Keratinocyte (primary cell): ENCODE data around the gene DNAJC13. TPM values are rescaled to one million over a fixed set of nuclear protein-coding genes. Genes with fewer than 3 reads are reported as not detected.
A peak's percentile ranks its signal among the peaks of the same experiment; 100 is the strongest.

Source experiments
- DNase-seq: peaks from one replicate; pipeline ENCODE4 v3.0.0-alpha.2; 2011; ENCODE audit warnings: low read depth, missing footprints, low spot score
- FAIRE-seq: peaks from 2 replicates; lab custom pipeline; 2011; peaks lifted over from hg19 to GRCh38; lab: Jason Lieb, UNC
- H2AFZ ChIP-seq: 2 replicates; pipeline ENCODE4 v1.6.0; 2012; ENCODE audit warnings: low read length, control low read depth, inconsistent platforms; ENCODE audit not compliant: control insufficient read depth
- H3K27ac ChIP-seq: 2 replicates; pipeline ENCODE4 v1.5.1; 2011; ENCODE audit warnings: low read length; ENCODE audit not compliant: control insufficient read depth, insufficient read depth
- H3K27me3 ChIP-seq: 3 replicates; pipeline ENCODE4 v1.6.0; 2011; ENCODE audit warnings: low read length; ENCODE audit not compliant: control insufficient read depth, insufficient read depth; ENCODE audit errors: extremely low read depth
- H3K36me3 ChIP-seq, 2 experiments: 2 replicates in 1 of 2; 3 replicates in 1 of 2; pipeline ENCODE4 v1.5.1; 2011; ENCODE audit warnings: low read length in 2 of 2, mild to moderate bottlenecking in 1 of 2; ENCODE audit not compliant: control insufficient read depth in 2 of 2, insufficient read depth in 2 of 2; ENCODE audit errors: extremely low read depth in 1 of 2
- H3K4me1 ChIP-seq: 3 replicates; pipeline ENCODE4 v1.5.1; 2011; ENCODE audit warnings: low read length; ENCODE audit not compliant: control insufficient read depth, insufficient read depth; ENCODE audit errors: extremely low read depth
- H3K4me2 ChIP-seq: 3 replicates; pipeline ENCODE4 v1.6.0; 2011; ENCODE audit warnings: low read depth, low read length; ENCODE audit not compliant: control insufficient read depth, insufficient read depth; ENCODE audit errors: extremely low read depth
- H3K4me3 ChIP-seq, 3 experiments: fragments of 200-600 bp in 1 of 3; sonication (generic) in 1 of 3; 2 replicates in 2 of 3; 3 replicates in 1 of 3; pipeline ENCODE4 v1.5.1; 2011 to 2016; ENCODE audit warnings: low read length in 3 of 3, mild to moderate bottlenecking in 3 of 3, control low read depth in 2 of 3, inconsistent platforms in 1 of 3, low read depth in 1 of 3, mixed read lengths in 1 of 3, mixed run types in 1 of 3, moderate library complexity in 1 of 3; ENCODE audit not compliant: control insufficient read depth in 2 of 3, insufficient read depth in 2 of 3; ENCODE audit errors: extremely low read depth in 1 of 3
- H3K79me2 ChIP-seq: 2 replicates; pipeline ENCODE4 v1.6.0; 2012; ENCODE audit warnings: low read length; ENCODE audit not compliant: control insufficient read depth, insufficient read depth
- H3K9ac ChIP-seq: 3 replicates; pipeline ENCODE4 v1.6.0; 2011; ENCODE audit warnings: low read length; ENCODE audit not compliant: control insufficient read depth, insufficient read depth; ENCODE audit errors: extremely low read depth
- H3K9me1 ChIP-seq: 3 replicates; pipeline ENCODE4 v1.6.0; 2011; ENCODE audit warnings: low read length; ENCODE audit not compliant: control insufficient read depth, insufficient read depth; ENCODE audit errors: extremely low read depth
- H3K9me3 ChIP-seq: 2 replicates; pipeline ENCODE4 v1.5.1; 2012; ENCODE audit warnings: low read depth, low read length; ENCODE audit not compliant: control insufficient read depth
- H4K20me1 ChIP-seq: 3 replicates; pipeline ENCODE4 v1.6.0; 2011; ENCODE audit warnings: low read length; ENCODE audit not compliant: control insufficient read depth, insufficient read depth; ENCODE audit errors: extremely low read depth
- EZH2 ChIP-seq: IDR thresholded peaks from one replicate; pipeline ENCODE4 v1.6.1; 2012; ENCODE audit warnings: inconsistent platforms, mild to moderate bottlenecking, low read length, moderate library complexity
- dilution Hi-C: fragments of 300-500 bp; cut with MboI; formaldehyde crosslinking; loops from one replicate; pipeline ENCODE4 v1.7.0; 2020; ENCODE audit warnings: low sequenced_read_pairs; ENCODE audit not compliant: extremely low pct_ligation_motif_present
- polyA plus RNA-seq, 5 experiments: library from polyadenylated mRNA; depleted of rRNA in 3 of 5; stranded (reverse) in 3 of 5; stranded (forward) in 1 of 5; unstranded in 1 of 5; fragments of >200 nt; gene quantifications; 1 replicate in 1 of 5; 2 replicates in 3 of 5; 3 replicates in 1 of 5; pipeline versions ENCODE4 v1.2.1 to v1.2.3, GENCODE V29; 2011 to 2012; ENCODE audit warnings: missing spikeins in 2 of 5, low read depth in 1 of 5, low replicate concordance in 1 of 5
- TF ChIP-seq, protein P1 (sequence below), 3 experiments: IDR thresholded peaks in 1 of 3; conservative IDR thresholded peaks in 1 of 3; optimal IDR thresholded peaks in 1 of 3; 2 replicates in 2 of 3; 3 replicates in 1 of 3; pipeline versions ENCODE3 to v1.5.1; 2011; ENCODE audit warnings: low read length in 3 of 3, mild to moderate bottlenecking in 3 of 3, moderate library complexity in 2 of 3, control low read depth in 1 of 3, inconsistent platforms in 1 of 3; ENCODE audit not compliant: insufficient read depth in 2 of 3; ENCODE audit errors: extremely low read depth in 1 of 3

The DNAJC13 gene
- polyA plus RNA-seq, 1 donor (not counting 4 experiments of a cell fraction or from before 2014, with no cell fraction given) = 24.3 TPM

DNA sequence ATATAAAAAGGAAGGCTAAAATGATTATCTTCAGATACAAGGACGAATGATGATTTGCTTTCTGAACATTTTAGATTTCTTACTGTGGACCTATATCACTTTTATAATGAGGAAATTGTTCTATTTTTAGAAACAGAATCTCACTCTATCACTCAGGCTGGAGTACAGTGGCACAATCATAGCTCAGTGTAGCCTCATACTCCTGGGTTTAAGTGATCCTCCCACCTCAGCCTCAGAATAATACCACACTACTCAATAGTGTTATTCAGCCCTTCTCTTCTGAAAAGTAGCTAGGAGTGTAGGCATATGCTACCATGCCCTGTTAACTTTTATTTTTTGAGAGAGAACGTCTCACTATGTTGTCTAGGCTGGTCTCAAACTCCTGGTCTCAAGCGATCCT, 15.8 kb downstream of the DNAJC13 start:
- no peaks in the 10 kb centered on the region for H4K20me1 ChIP-seq
- no peaks in the 10 kb centered on the region for H3K27me3 ChIP-seq
- peaks cover 0 to 3% of the 10 kb centered on the region in 2 experiments for H3K36me3 ChIP-seq
- no peak overlapping the region for H3K4me3 ChIP-seq
- dilution Hi-C loops = no loop called here
- peaks cover 10% of the 10 kb centered on the region for H3K4me1 ChIP-seq
- FAIRE-seq = peak; percentile 67
- H2AFZ ChIP-seq = no peak overlapping the region
- peaks cover 18% of the 10 kb centered on the region for H3K79me2 ChIP-seq
- H3K4me2 ChIP-seq = peak overlapping the region; percentile 41
- peak overlapping the region; percentile 87 for H3K27ac ChIP-seq
- H3K9ac ChIP-seq = no peak overlapping the region
- no peaks in the 10 kb centered on the region for H3K9me3 ChIP-seq
- H3K9me1 ChIP-seq = no peaks in the 10 kb centered on the region
- no peak for TF ChIP-seq EZH2
- TF ChIP-seq, protein P1, sequence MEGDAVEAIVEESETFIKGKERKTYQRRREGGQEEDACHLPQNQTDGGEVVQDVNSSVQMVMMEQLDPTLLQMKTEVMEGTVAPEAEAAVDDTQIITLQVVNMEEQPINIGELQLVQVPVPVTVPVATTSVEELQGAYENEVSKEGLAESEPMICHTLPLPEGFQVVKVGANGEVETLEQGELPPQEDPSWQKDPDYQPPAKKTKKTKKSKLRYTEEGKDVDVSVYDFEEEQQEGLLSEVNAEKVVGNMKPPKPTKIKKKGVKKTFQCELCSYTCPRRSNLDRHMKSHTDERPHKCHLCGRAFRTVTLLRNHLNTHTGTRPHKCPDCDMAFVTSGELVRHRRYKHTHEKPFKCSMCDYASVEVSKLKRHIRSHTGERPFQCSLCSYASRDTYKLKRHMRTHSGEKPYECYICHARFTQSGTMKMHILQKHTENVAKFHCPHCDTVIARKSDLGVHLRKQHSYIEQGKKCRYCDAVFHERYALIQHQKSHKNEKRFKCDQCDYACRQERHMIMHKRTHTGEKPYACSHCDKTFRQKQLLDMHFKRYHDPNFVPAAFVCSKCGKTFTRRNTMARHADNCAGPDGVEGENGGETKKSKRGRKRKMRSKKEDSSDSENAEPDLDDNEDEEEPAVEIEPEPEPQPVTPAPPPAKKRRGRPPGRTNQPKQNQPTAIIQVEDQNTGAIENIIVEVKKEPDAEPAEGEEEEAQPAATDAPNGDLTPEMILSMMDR (optimal IDR thresholded peaks at IDR 0.05 in 1 of 3, IDR thresholded peaks at IDR 0.05 in 1 of 3, conservative IDR thresholded peaks at IDR 0.05 in 1 of 3; ENCODE audit: extremely low read depth in 1 of 3, insufficient read depth in 2 of 3, low read length in 3 of 3) = no peak
- DNase-seq = no peak

DNA sequence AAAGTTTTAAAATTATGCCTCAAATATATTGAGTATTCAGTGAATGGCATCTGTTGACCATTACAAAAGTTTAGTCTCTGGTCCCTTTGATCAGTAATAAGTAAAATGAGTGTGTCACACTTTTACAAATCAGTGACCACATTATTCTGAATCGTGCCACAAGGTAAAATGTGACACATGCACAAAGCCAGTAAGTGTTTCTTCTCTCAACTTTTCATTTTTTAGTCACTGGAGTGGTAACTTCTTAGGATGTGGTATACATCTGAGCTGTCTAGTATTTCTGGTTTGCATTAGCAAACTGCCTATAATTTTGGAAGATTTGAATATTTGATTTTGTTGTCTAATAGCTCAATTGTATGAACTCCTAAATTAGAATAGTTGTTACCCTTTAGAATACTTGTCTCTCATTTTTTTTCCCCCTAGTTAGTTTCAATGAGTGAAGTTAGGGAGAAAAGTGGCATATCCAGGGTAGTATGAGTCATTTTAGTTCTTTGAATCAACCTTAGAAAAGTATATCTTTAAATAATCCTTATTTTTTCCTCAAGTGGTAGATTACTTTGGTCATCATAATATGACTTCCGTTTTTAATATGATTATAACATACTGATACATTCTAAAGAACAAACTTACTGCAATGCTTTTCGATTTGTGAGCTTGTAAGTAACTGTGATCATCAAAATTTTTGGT, 18.1 kb downstream of the DNAJC13 start:
- Histone ChIP-seq H2AFZ (no peak overlapping the region), H3K4me2 (no peak overlapping the region), H3K36me3 (peaks cover 0 to 3% of the 10 kb centered on the region in 2 experiments), H3K9me1 (no peaks in the 10 kb centered on the region), H3K27ac (no peak overlapping the region), H3K4me1 (peaks cover 10% of the 10 kb centered on the region), H3K27me3 (no peaks in the 10 kb centered on the region), H3K79me2 (peaks cover 20% of the 10 kb centered on the region), H3K4me3 (no peak overlapping the region), H4K20me1 (no peaks in the 10 kb centered on the region), H3K9ac (no peak overlapping the region), H3K9me3 (no peaks in the 10 kb centered on the region)
- FAIRE-seq (no peak), DNase-seq (no peak)
- no peak for TF ChIP-seq EZH2
- TF ChIP-seq, protein P1 (optimal IDR thresholded peaks at IDR 0.05 in 1 of 3, IDR thresholded peaks at IDR 0.05 in 1 of 3, conservative IDR thresholded peaks at IDR 0.05 in 1 of 3; ENCODE audit: extremely low read depth in 1 of 3, insufficient read depth in 2 of 3, low read length in 3 of 3) = no peak
- dilution Hi-C loops = no loop called here
